ENCODE data around the gene EHMT1. TPM values are rescaled to one million over a fixed set of nuclear protein-coding genes. Genes with fewer than 3 reads are reported as not detected.

Gene EHMT1
- polyA plus RNA-seq, 3 donors = 10.1 to 46.5 (median 15.0) TPM

DNA sequence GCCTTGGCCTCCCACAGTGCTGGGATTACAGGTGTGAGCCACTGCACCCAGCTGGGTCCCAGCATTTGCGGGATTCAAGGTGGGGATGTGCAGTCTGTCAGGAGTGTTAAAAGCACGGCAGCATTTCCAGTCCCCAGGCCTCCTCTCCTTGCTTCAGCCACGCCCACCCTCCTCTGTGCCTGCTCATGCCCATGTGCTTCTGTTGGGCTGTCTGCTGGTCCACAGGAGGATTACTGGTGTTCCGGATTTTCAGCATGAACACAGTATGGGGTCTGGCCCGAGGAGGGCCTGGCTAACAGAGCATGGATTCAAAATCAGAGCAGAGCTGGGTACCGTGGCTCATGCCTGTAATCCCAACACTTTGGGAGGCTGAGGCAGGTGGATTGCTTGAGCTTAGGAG is 7.9 kb upstream of the EHMT1 start:
- Histone ChIP-seq H3K4me3 (replicated peaks in 1 of 3; ENCODE audit: low read depth in 2 of 3, low read length in 3 of 3) (no peak overlapping the region), H3K4me2 (replicated peaks; ENCODE audit: extremely low read depth, low read length, poor library complexity, severe bottlenecking) (no peak overlapping the region), H3K27me3 (ENCODE audit: control insufficient read depth in 2 of 2, insufficient read depth in 2 of 2, low read length in 2 of 2) (no peaks in the 10 kb centered on the region), H3K27ac (ENCODE audit: low read depth in 1 of 2, low read length in 2 of 2) (peak overlapping the region in 1 of 2 donors; percentile 76), H3K9ac (ENCODE audit: insufficient read depth, low read length, poor library complexity, severe bottlenecking) (peak overlapping the region; percentile 36), H3K4me1 (ENCODE audit: control insufficient read depth in 1 of 2, insufficient read depth in 2 of 2, low read length in 2 of 2) (peaks cover 64 to 69% of the 10 kb centered on the region in 2 donors), H3K9me3 (replicated peaks in 1 of 2; ENCODE audit: control insufficient read depth in 1 of 2, insufficient read depth in 1 of 2, low read length in 2 of 2) (no peaks in the 10 kb centered on the region), H4K20me1 (ENCODE audit: insufficient read depth, low read length) (peaks cover 90% of the 10 kb centered on the region), H3K36me3 (replicated peaks in 1 of 2; ENCODE audit: control insufficient read depth in 1 of 2, insufficient read depth in 2 of 2, low read length in 2 of 2) (peaks cover 28 to 37% of the 10 kb centered on the region in 2 donors), H2AFZ (ENCODE audit: insufficient read depth, low read depth, low read length, poor library complexity, severe bottlenecking) (no peak overlapping the region), H3K79me2 (ENCODE audit: insufficient read depth, low read length) (peaks cover 94% of the 10 kb centered on the region)
- intact Hi-C loops (cut with micrococcal nuclease) = no loop called here
- DNase-seq = no peak
- Mint-ChIP-seq H3K9me3 (no peaks in the 10 kb centered on the region), H3K27me3 (ENCODE audit: low read depth in 3 of 3) (peaks cover 0 to 4% (median 0%) of the 10 kb centered on the region in 3 donors), H3K4me1 (peaks cover 61% of the 10 kb centered on the region), H3K4me3 (no peak overlapping the region), H3K36me3 (peaks cover 17 to 40% of the 10 kb centered on the region in 2 donors), H3K27ac (peak overlapping the region in 2 of 7 donors; percentile 38 to 89)
- TF ChIP-seq, protein P1, sequence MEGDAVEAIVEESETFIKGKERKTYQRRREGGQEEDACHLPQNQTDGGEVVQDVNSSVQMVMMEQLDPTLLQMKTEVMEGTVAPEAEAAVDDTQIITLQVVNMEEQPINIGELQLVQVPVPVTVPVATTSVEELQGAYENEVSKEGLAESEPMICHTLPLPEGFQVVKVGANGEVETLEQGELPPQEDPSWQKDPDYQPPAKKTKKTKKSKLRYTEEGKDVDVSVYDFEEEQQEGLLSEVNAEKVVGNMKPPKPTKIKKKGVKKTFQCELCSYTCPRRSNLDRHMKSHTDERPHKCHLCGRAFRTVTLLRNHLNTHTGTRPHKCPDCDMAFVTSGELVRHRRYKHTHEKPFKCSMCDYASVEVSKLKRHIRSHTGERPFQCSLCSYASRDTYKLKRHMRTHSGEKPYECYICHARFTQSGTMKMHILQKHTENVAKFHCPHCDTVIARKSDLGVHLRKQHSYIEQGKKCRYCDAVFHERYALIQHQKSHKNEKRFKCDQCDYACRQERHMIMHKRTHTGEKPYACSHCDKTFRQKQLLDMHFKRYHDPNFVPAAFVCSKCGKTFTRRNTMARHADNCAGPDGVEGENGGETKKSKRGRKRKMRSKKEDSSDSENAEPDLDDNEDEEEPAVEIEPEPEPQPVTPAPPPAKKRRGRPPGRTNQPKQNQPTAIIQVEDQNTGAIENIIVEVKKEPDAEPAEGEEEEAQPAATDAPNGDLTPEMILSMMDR (IDR thresholded peaks at IDR 0.05) = no peak
- 84% methylated on average over 4 of the region's 6 CpGs for WGBS (ENCODE audit: insufficient coverage)

DNA sequence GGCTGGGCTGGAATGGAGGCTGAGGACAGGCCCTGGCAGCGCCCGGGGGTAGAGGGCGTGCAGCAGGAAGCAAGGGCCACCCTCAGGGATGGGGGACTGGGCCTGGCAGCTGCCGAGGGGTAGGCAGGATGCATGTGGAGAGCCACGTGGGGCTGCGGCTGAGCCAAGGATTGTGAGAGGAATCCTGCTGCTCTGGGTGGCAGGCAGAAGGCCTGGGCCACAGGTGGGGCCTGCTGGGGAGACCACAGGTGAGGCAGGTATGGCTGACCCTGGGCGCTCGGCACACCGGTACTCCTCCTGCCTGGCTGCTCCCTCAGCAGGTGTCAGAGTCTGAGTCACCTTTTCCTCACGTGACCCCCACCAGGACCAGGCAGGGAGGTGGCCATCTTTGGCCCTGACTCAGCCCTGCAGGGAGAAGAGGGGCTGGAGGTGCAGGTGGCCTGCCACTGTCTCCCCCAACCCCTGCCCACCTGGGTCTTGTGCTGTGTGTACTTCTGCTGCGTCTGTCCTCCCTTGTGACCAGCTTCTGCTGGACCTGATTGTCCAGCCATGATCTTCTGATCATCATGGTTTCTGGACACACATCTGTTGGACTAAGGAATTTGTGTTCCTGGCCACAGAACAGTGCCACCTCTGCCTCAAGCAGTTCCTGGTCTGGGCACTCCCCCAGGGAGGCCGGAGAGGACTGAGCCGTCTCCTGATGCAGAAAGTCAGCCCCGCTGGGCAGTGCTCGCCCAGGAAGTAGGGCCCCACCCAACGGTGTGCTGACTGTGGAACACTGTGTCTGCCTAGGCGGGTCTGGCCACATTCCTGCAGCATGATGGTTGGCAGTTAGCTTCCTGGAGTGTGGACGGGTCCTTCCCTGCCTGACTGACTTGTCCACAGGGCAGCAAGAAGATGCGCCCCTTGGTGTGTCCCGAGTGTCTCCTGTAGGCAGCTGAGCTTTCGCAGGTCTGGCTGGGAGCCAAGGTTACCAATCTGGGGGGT is 6.9 kb upstream of the EHMT1 start:
- H3K27ac ChIP-seq (ENCODE audit: low read depth in 1 of 2, low read length in 2 of 2) = peak overlapping the region; percentile 32 to 76
- peak overlapping the region in 1 of 3 experiments; percentile 34 for H3K4me3 ChIP-seq (replicated peaks in 1 of 3; ENCODE audit: low read depth in 2 of 3, low read length in 3 of 3)
- H3K36me3 Mint-ChIP-seq = peaks cover 17 to 41% of the 10 kb centered on the region in 2 donors
- peak overlapping the region in 6 of 7 donors; percentile 74 to 89 (median 80) for H3K27ac Mint-ChIP-seq
- H3K9ac ChIP-seq (ENCODE audit: insufficient read depth, low read length, poor library complexity, severe bottlenecking) = peak overlapping the region; percentile 36
- H3K4me3 Mint-ChIP-seq = peak overlapping the region in 1 of 2 donors; percentile 71
- no peaks in the 10 kb centered on the region for H3K27me3 ChIP-seq (ENCODE audit: control insufficient read depth in 2 of 2, insufficient read depth in 2 of 2, low read length in 2 of 2)
- TF ChIP-seq, protein P1 (IDR thresholded peaks at IDR 0.05) = no peak
- H3K79me2 ChIP-seq (ENCODE audit: insufficient read depth, low read length) = peaks cover 92% of the 10 kb centered on the region
- no peaks in the 10 kb centered on the region for H3K9me3 ChIP-seq (replicated peaks in 1 of 2; ENCODE audit: control insufficient read depth in 1 of 2, insufficient read depth in 1 of 2, low read length in 2 of 2)
- 36% methylated on average over 21 of the region's 21 CpGs for WGBS (ENCODE audit: insufficient coverage)
- peak in 1 of 3 donors; percentile 42 for DNase-seq
- H3K27me3 Mint-ChIP-seq (ENCODE audit: low read depth in 3 of 3) = peaks cover 0 to 4% (median 0%) of the 10 kb centered on the region in 3 donors
- peaks cover 32 to 47% of the 10 kb centered on the region in 2 donors for H3K36me3 ChIP-seq (replicated peaks in 1 of 2; ENCODE audit: control insufficient read depth in 1 of 2, insufficient read depth in 2 of 2, low read length in 2 of 2)
- intact Hi-C loops (cut with micrococcal nuclease) = no loop called here
- H3K4me2 ChIP-seq (replicated peaks; ENCODE audit: extremely low read depth, low read length, poor library complexity, severe bottlenecking) = peak overlapping the region; percentile 49
- peaks cover 90% of the 10 kb centered on the region for H4K20me1 ChIP-seq (ENCODE audit: insufficient read depth, low read length)
- H3K4me1 Mint-ChIP-seq = peaks cover 55% of the 10 kb centered on the region
- H3K4me1 ChIP-seq (ENCODE audit: control insufficient read depth in 1 of 2, insufficient read depth in 2 of 2, low read length in 2 of 2) = peaks cover 57 to 64% of the 10 kb centered on the region in 2 donors
- no peak overlapping the region for H2AFZ ChIP-seq (ENCODE audit: insufficient read depth, low read depth, low read length, poor library complexity, severe bottlenecking)
- no peaks in the 10 kb centered on the region for H3K9me3 Mint-ChIP-seq
